H9 (cell line): ENCODE measurements around the gene KCTD4. TPM values are rescaled to one million over a fixed set of nuclear protein-coding genes. Genes with fewer than 3 reads are reported as not detected.

ENCODE experiments used
- DNase-seq: peaks from one replicate; pipeline ENCODE4 v3.0.0-alpha.2; 2017
- H2AFZ ChIP-seq: one replicate; pipeline ENCODE4 v1.6.1; 2013; ENCODE audit warnings: mild to moderate bottlenecking, low read length, control low read depth, moderate library complexity
- H2AK5ac ChIP-seq: 2 replicates; pipeline ENCODE4 v1.6.1; 2013; ENCODE audit warnings: low read length, control low read depth, mixed read lengths; ENCODE audit not compliant: insufficient read length
- H2BK120ac ChIP-seq: one replicate; pipeline ENCODE4 v1.6.1; 2013; ENCODE audit warnings: low read depth, mild to moderate bottlenecking, low read length, control low read depth, inconsistent platforms; ENCODE audit not compliant: poor library complexity, severe bottlenecking
- H2BK12ac ChIP-seq: 2 replicates; pipeline ENCODE4 v1.6.1; 2013; ENCODE audit warnings: low read length, control low read depth, mixed read lengths, low read depth; ENCODE audit not compliant: insufficient read length
- H2BK15ac ChIP-seq: 2 replicates; pipeline ENCODE4 v1.6.1; 2013; ENCODE audit warnings: low read depth, low read length, control low read depth
- H2BK20ac ChIP-seq: one replicate; pipeline ENCODE4 v1.6.1; 2013; ENCODE audit warnings: low read depth, mild to moderate bottlenecking, low read length, control low read depth, inconsistent platforms; ENCODE audit not compliant: poor library complexity, severe bottlenecking
- H2BK5ac ChIP-seq: 2 replicates; pipeline ENCODE4 v1.6.1; 2013; ENCODE audit warnings: low read length, control low read depth, mixed read lengths; ENCODE audit not compliant: insufficient read length
- H3K14ac ChIP-seq: 2 replicates; pipeline ENCODE4 v1.6.1; 2013; ENCODE audit warnings: low read length, control low read depth; ENCODE audit not compliant: insufficient read depth
- H3K18ac ChIP-seq: 2 replicates; pipeline ENCODE4 v1.6.1; 2013; ENCODE audit warnings: low read depth, mild to moderate bottlenecking, mixed read lengths, low read length, control low read depth; ENCODE audit not compliant: insufficient read length
- H3K23ac ChIP-seq: 2 replicates; pipeline ENCODE4 v1.6.1; 2013; ENCODE audit warnings: low read length, control low read depth, mixed read lengths, low read depth; ENCODE audit not compliant: insufficient read length
- H3K23me2 ChIP-seq: 2 replicates; pipeline ENCODE4 v1.6.1; 2013; ENCODE audit warnings: low read depth, mild to moderate bottlenecking, mixed read lengths, low read length, control low read depth; ENCODE audit not compliant: insufficient read length, poor library complexity, severe bottlenecking
- H3K27ac ChIP-seq: 2 replicates; pipeline ENCODE4 v1.5.1; 2013; ENCODE audit warnings: low read length, control low read depth, mixed read lengths, low read depth; ENCODE audit not compliant: insufficient read length
- H3K27me3 ChIP-seq: 2 replicates; pipeline ENCODE4 v1.6.1; 2013; ENCODE audit warnings: low read length, control low read depth, inconsistent platforms; ENCODE audit not compliant: insufficient read depth
- H3K4ac ChIP-seq: 2 replicates; pipeline ENCODE4 v1.6.1; 2013; ENCODE audit warnings: low read depth, mild to moderate bottlenecking, control low read depth, inconsistent platforms, low read length, moderate library complexity
- H3K4me1 ChIP-seq: 2 replicates; pipeline ENCODE4 v1.6.1; 2013; ENCODE audit warnings: low read length, control low read depth, inconsistent platforms; ENCODE audit not compliant: insufficient read depth
- H3K4me2 ChIP-seq: 2 replicates; pipeline ENCODE4 v1.6.1; 2013; ENCODE audit warnings: low read length, control low read depth, mixed read lengths; ENCODE audit not compliant: insufficient read length, insufficient read depth
- H3K56ac ChIP-seq: 2 replicates; pipeline ENCODE4 v1.6.1; 2013; ENCODE audit warnings: low read depth, mild to moderate bottlenecking, mixed read lengths, low read length, control low read depth; ENCODE audit not compliant: insufficient read length
- H3K79me1 ChIP-seq: 2 replicates; pipeline ENCODE4 v1.6.1; 2013; ENCODE audit warnings: low read depth, mild to moderate bottlenecking, moderate library complexity, low read length, control low read depth, inconsistent platforms; ENCODE audit not compliant: insufficient read depth, poor library complexity, severe bottlenecking
- H3K79me2 ChIP-seq: 2 replicates; pipeline ENCODE4 v1.6.1; 2013; ENCODE audit warnings: low read length, control low read depth, inconsistent platforms; ENCODE audit not compliant: insufficient read depth
- H3K9ac ChIP-seq: 2 replicates; pipeline ENCODE4 v1.6.1; 2013; ENCODE audit warnings: low read length, control low read depth, mixed read lengths; ENCODE audit not compliant: insufficient read length; ENCODE audit errors: extremely low read depth
- H3K9me3 ChIP-seq: one replicate; pipeline ENCODE4 v1.6.1; 2013; ENCODE audit warnings: low read depth, low read length, inconsistent platforms; ENCODE audit not compliant: control insufficient read depth
- H3T11ph ChIP-seq: one replicate; pipeline ENCODE4 v1.6.1; 2013; ENCODE audit warnings: mild to moderate bottlenecking, low read length, control low read depth, inconsistent platforms
- H4K20me1 ChIP-seq: one replicate; pipeline ENCODE4 v1.6.1; 2013; ENCODE audit not compliant: control insufficient read depth, insufficient read length, insufficient read depth
- H4K5ac ChIP-seq: 2 replicates; pipeline ENCODE4 v1.6.1; 2013; ENCODE audit warnings: low read depth, mild to moderate bottlenecking, mixed read lengths, low read length, control low read depth; ENCODE audit not compliant: insufficient read length
- H4K8ac ChIP-seq: replicated peaks from 2 replicates; pipeline ENCODE4 v1.6.1; 2013; ENCODE audit warnings: low read length, control low read depth, mixed read lengths, low read depth; ENCODE audit not compliant: insufficient read length
- H4K91ac ChIP-seq: 2 replicates; pipeline ENCODE4 v1.6.1; 2013; ENCODE audit warnings: low read depth, mild to moderate bottlenecking, moderate library complexity, mixed read lengths, low read length, control low read depth; ENCODE audit not compliant: insufficient read length
- H3K27ac Mint-ChIP-seq, 3 experiments: 2 replicates in 2 of 3; 3 replicates in 1 of 3; pipeline ENCODE4 v1.8.0; 2020 to 2021; ENCODE audit warnings: mixed read lengths in 3 of 3, mild to moderate bottlenecking in 1 of 3, moderate library complexity in 1 of 3
- H3K27me3 Mint-ChIP-seq: 2 replicates; pipeline ENCODE4 v1.8.0; 2021; ENCODE audit warnings: low read depth, mild to moderate bottlenecking, moderate library complexity, mixed read lengths
- H3K36me3 Mint-ChIP-seq, 3 experiments: 2 replicates in 2 of 3; 3 replicates in 1 of 3; pipeline ENCODE4 v1.8.0; 2020 to 2021; ENCODE audit warnings: low read depth in 3 of 3, mixed read lengths in 3 of 3; ENCODE audit not compliant: insufficient read depth in 1 of 3
- H3K4me1 Mint-ChIP-seq, 2 experiments: 2 replicates each; pipeline ENCODE4 v1.8.0; 2020; ENCODE audit warnings: mixed read lengths in 2 of 2
- H3K4me3 Mint-ChIP-seq, 2 experiments: 2 replicates in 1 of 2; 3 replicates in 1 of 2; pipeline ENCODE4 v1.8.0; 2020 to 2021; ENCODE audit warnings: mild to moderate bottlenecking in 2 of 2, mixed read lengths in 2 of 2, moderate library complexity in 1 of 2
- H3K9me3 Mint-ChIP-seq, 2 experiments: 2 replicates in 1 of 2; 3 replicates in 1 of 2; pipeline ENCODE4 v1.8.0; 2020; ENCODE audit warnings: mild to moderate bottlenecking in 2 of 2, mixed read lengths in 2 of 2, moderate library complexity in 1 of 2
- CTCF ChIP-seq: fragments of 200-600 bp; sonication (generic); conservative IDR thresholded peaks from 3 replicates; pipeline ENCODE4 v1.8.0; 2021; ENCODE audit warnings: antibody characterized with exemption, mild to moderate bottlenecking
- WGBS: extraction: QIAGEN DNeasy Blood & Tissue Kit; methylation state at CpG from one replicate; pipeline ENCODE4 v1.1.7; 2013; ENCODE audit warnings: missing lambda C conversion rate, low lambda C conversion rate, mixed read lengths; ENCODE audit not compliant: insufficient read length; ENCODE audit errors: extremely low coverage; 5-methylcytosine and 5-hydroxymethylcytosine counted together
- total RNA-seq: library from RNA; stranded (reverse); gene quantifications from 2 replicates; pipeline ENCODE4 v1.2.1, GENCODE V29; 2021

KCTD4 gene
- total RNA-seq, 1 experiment from 2014 or later = not detected

GRCh38 chr13:45156565-45157361 is 44.1 kb downstream of the KCTD4 start:
- H3K23me2 ChIP-seq = no peaks in the 10 kb centered on the region
- Mint-ChIP-seq H3K4me3 (no peak overlapping the region), H3K4me1 (no peaks in the 10 kb centered on the region), H3K36me3 (peaks cover 6 to 30% (median 20%) of the 10 kb centered on the region in 3 experiments), H3K27ac (peak overlapping the region in 2 of 3 experiments; percentile 13 to 20; a peak in 3 of 7 replicates), H3K27me3 (no peaks in the 10 kb centered on the region), H3K9me3 (no peaks in the 10 kb centered on the region)
- H2BK15ac ChIP-seq = no peak overlapping the region
- no peak overlapping the region for H3K18ac ChIP-seq
- H3K4ac ChIP-seq = no peak overlapping the region
- no peaks in the 10 kb centered on the region for H3K79me2 ChIP-seq
- H4K5ac ChIP-seq = no peak overlapping the region
- no peak overlapping the region for H3K56ac ChIP-seq
- H3K4me1 ChIP-seq = no peaks in the 10 kb centered on the region
- no peak overlapping the region for H3T11ph ChIP-seq
- no peak for DNase-seq
- H3K14ac ChIP-seq = no peak overlapping the region
- no peak overlapping the region for H2AFZ ChIP-seq
- TF ChIP-seq CTCF = no peak
- no peak overlapping the region for H3K23ac ChIP-seq
- no peaks in the 10 kb centered on the region for H3K9me3 ChIP-seq
- H2BK5ac ChIP-seq = no peak overlapping the region
- H3K27me3 ChIP-seq = no peaks in the 10 kb centered on the region
- no peak overlapping the region for H2BK120ac ChIP-seq
- H3K9ac ChIP-seq = no peak overlapping the region
- H2BK20ac ChIP-seq = no peak overlapping the region
- H3K79me1 ChIP-seq = no peaks in the 10 kb centered on the region
- H4K20me1 ChIP-seq = no peaks in the 10 kb centered on the region
- no peak overlapping the region for H2BK12ac ChIP-seq
- no peak overlapping the region for H3K27ac ChIP-seq
- H4K8ac ChIP-seq = no peak overlapping the region
- no peak overlapping the region for H4K91ac ChIP-seq
- H3K4me2 ChIP-seq = no peak overlapping the region
- H2AK5ac ChIP-seq = no peak overlapping the region
- WGBS = no CpG with 5 or more reads among the region's 7 CpGs
